Cardiac muscle cell (in vitro differentiated cells and primary cell): ENCODE data around the gene PANK4. TPM values are rescaled to one million over a fixed set of nuclear protein-coding genes. Genes with fewer than 3 reads are reported as not detected.

Source experiments
- DNase-seq, 2 donors: peaks; one replicate each; pipeline versions ENCODE4 v3.0.0 to v3.0.0-alpha.2; 2010 to 2017; ENCODE audit warnings: low read depth in 1 of 2, low spot score in 1 of 2
- H3K27ac ChIP-seq: fragments of 200-600 bp; sonication (generic); 2 replicates; pipeline ENCODE4 v1.5.1; 2016
- H3K27me3 ChIP-seq: fragments of 200-600 bp; sonication (generic); 2 replicates; pipeline ENCODE4 v1.6.0; 2016; ENCODE audit warnings: control low read depth
- H3K36me3 ChIP-seq: fragments of 200-600 bp; sonication (generic); 2 replicates; pipeline ENCODE4 v1.5.1; 2016; ENCODE audit warnings: control low read depth
- H3K4me1 ChIP-seq: fragments of 200-600 bp; sonication (generic); 2 replicates; pipeline ENCODE4 v1.8.1; 2017; ENCODE audit warnings: low read depth, mild to moderate bottlenecking, mixed run types
- H3K4me3 ChIP-seq: fragments of 200-600 bp; sonication (generic); 2 replicates; pipeline ENCODE4 v1.5.1; 2016; ENCODE audit warnings: mild to moderate bottlenecking
- H3K9me3 ChIP-seq: fragments of 200-600 bp; sonication (generic); 2 replicates; pipeline ENCODE4 v1.5.1; 2017; ENCODE audit warnings: low read depth, mild to moderate bottlenecking, control low read depth
- polyA plus RNA-seq: library from polyadenylated mRNA; unstranded; fragments of >200 nt; fragmentation: Nextera tagmentation; extraction: Ambion mirVana; gene quantifications from 2 replicates; pipeline ENCODE4 v1.2.1, GENCODE V29; 2016
- total RNA-seq: library from RNA; depleted of rRNA; stranded (reverse); fragments of >200 nt; gene quantifications from 2 replicates; pipeline ENCODE4 v1.2.3, GENCODE V29; 2016
- TF ChIP-seq, protein P1 (sequence below): IDR thresholded peaks from 2 replicates; pipeline ENCODE4 v1.5.1; 2012; ENCODE audit warnings: low read depth, mild to moderate bottlenecking, low read length

The PANK4 gene
- total and polyA plus RNA-seq, 2 experiments from 2014 or later = 44.5 to 63.2 TPM

DNA sequence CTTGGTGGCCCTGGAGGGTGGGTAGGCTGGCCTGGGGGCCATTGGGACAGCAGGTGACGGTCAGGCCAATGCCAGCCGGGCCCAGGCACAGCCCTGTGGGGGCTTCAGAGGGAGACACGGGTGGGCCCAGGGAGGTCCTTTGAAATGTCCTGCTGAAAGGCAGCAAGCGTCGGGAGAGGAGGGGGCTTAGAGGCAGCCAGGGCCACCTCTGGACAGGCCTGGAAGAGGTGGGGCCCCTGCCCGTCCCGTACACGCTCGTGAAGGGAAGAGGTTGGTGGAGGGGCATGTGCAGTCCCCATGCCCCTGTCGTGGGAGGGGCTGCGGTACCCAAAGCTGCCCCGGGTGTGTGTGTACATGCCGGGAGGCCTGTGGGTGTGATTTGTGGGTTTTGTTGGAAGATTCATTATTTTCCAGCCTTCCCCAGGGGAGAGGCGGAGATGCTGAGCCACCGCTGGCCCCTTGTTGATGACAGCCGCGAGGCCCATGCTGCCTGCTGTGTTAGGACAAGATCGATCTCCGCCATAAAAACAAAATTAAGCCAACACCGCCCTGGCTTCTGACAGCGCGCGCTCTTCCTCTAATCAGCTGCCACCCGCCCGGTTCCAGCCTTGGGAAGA is 53.7 kb downstream of the PANK4 start:
- Histone ChIP-seq H3K36me3 (no peaks in the 10 kb centered on the region), H3K9me3 (no peaks in the 10 kb centered on the region), H3K4me3 (no peak overlapping the region), H3K27me3 (no peaks in the 10 kb centered on the region), H3K27ac (no peak overlapping the region), H3K4me1 (peaks cover 18% of the 10 kb centered on the region)
- TF ChIP-seq, protein P1, sequence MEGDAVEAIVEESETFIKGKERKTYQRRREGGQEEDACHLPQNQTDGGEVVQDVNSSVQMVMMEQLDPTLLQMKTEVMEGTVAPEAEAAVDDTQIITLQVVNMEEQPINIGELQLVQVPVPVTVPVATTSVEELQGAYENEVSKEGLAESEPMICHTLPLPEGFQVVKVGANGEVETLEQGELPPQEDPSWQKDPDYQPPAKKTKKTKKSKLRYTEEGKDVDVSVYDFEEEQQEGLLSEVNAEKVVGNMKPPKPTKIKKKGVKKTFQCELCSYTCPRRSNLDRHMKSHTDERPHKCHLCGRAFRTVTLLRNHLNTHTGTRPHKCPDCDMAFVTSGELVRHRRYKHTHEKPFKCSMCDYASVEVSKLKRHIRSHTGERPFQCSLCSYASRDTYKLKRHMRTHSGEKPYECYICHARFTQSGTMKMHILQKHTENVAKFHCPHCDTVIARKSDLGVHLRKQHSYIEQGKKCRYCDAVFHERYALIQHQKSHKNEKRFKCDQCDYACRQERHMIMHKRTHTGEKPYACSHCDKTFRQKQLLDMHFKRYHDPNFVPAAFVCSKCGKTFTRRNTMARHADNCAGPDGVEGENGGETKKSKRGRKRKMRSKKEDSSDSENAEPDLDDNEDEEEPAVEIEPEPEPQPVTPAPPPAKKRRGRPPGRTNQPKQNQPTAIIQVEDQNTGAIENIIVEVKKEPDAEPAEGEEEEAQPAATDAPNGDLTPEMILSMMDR = no peak
- no peak for DNase-seq

DNA sequence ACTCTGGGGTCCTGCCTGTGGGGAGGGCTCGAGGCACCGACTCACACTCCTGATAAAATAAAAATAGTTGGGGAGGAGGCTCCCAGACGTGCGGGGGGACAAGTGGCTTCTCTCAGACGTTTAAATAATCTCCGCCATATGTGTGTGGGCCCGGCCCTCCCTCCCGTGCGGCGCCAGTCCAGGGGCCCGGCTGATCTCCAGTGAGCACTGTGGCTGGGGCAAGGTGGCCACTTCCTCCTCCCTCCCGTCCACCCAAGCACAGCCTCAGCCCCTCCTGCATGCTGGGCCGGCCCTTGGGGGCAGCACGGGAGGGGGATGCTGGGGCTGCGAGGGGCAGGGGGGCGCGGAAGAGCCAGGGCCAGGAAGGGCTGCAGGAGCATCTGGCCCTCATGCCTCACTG is 54.3 kb downstream of the PANK4 start:
- no peak overlapping the region for H3K4me3 ChIP-seq
- peaks cover 3% of the 10 kb centered on the region for H3K27me3 ChIP-seq
- TF ChIP-seq, protein P1 = no peak
- H3K4me1 ChIP-seq = peaks cover 18% of the 10 kb centered on the region
- no peak overlapping the region for H3K27ac ChIP-seq
- DNase-seq = no peak
- no peaks in the 10 kb centered on the region for H3K9me3 ChIP-seq
- no peaks in the 10 kb centered on the region for H3K36me3 ChIP-seq

DNA sequence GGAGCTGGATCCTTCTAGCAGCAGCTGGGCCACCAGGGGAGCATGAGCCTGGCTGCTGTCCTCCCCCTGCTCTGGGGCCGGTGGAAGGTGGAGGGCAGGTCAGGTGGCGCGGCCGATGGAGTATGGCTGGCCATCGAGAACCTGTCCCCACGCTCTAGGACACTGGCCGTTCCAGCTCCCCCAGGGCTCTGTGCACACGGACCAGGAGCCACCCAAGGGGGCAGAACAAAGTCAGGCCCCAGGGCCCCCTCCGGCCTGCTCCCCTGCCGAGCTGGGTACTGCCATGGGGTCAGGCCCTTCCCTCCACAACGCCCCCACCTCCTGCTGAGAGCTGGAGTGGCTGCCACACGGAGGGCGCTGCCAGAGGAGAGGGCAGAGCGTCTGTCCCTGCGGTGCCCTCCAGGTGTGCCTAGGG is 54.8 kb downstream of the PANK4 start:
- Histone ChIP-seq H3K9me3 (no peaks in the 10 kb centered on the region), H3K27me3 (peaks cover 5% of the 10 kb centered on the region), H3K4me3 (no peak overlapping the region), H3K36me3 (no peaks in the 10 kb centered on the region), H3K4me1 (peaks cover 18% of the 10 kb centered on the region), H3K27ac (no peak overlapping the region)
- no peak for DNase-seq
- TF ChIP-seq, protein P1 = no peak

DNA sequence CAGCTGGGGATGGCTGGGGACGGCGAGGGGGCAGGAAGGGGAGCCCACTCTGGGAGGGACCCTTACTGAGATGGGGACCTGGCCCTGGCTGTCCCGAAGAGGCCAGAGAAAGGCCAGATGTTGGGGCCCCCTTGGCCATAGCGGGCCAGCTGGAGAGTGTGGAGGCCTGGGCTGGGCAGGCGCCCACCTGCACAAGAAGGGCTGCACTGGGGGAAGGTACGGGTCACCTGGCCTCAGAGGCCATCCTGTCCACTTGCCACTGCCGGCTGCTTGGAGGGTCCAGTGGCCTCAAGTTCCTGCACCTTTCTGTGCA is 55.3 kb downstream of the PANK4 start:
- Histone ChIP-seq H3K4me3 (no peak overlapping the region), H3K27me3 (peaks cover 5% of the 10 kb centered on the region), H3K9me3 (no peaks in the 10 kb centered on the region), H3K4me1 (peaks cover 18% of the 10 kb centered on the region), H3K27ac (no peak overlapping the region), H3K36me3 (no peaks in the 10 kb centered on the region)
- no peak for DNase-seq
- TF ChIP-seq, protein P1 = no peak

DNA sequence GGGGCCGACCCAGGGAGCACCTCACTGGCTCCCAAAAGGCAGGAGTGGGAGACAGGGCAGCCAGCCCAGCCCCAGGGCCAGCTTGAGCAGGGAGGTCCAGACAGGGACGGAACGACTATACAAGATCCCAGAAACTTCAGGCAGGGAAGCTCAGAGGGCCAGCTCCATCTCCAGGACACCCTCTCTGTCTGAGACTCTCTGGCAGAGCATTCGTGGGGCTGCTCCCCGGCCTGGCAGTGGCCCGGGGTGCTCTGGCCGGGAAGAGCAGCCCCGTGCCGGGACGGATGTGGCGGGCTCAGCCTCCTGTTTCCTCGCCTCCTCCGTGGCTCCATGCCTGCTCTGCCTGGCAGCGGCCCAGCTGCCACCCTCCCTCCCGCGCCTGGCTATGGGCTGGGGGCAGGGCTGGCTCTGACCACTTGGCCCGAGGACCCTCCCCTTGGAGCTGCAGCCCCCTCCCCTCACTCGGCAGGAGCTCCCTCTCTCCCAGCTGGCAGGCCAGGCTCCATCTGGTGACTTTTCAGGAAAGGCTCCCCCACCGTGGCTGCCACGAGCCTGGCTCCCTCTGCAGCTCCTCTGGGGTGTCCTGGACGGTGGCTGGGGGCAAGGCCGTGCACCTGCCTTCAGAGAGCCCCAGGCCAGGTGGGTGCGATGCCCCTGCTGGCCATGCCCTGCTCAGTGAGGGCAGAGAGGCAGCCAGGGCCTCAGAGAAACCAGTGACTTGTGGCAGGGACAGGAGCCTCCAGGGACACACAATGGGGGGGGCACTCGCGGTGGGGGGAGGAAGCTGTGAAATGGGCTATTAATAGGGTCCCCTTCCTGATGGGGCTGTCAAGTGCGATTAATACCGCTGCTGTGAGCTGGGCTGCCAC is 55.9 kb downstream of the PANK4 start:
- no peak overlapping the region for H3K27ac ChIP-seq
- peaks cover 18% of the 10 kb centered on the region for H3K4me1 ChIP-seq

More for the DNA sequence above, 55.9 kb downstream of the PANK4 start:
- TF ChIP-seq, protein P1 = no peak
- DNase-seq = no peak
- Histone ChIP-seq H3K36me3 (no peaks in the 10 kb centered on the region), H3K27me3 (peaks cover 5% of the 10 kb centered on the region), H3K9me3 (no peaks in the 10 kb centered on the region), H3K4me3 (no peak overlapping the region)
